ENCODE data around the gene WIPF1. TPM values are rescaled to one million over a fixed set of nuclear protein-coding genes. Genes with fewer than 3 reads are reported as not detected.

WIPF1 gene
- total RNA-seq, 6 experiments from 2014 or later = 5.0 to 15.3 (median 7.1) TPM

GRCh38 chr2:174545240-174545639 is 52.4 kb downstream of the WIPF1 start:
- H3K36me3 ChIP-seq = no peaks in the 10 kb centered on the region
- no peak overlapping the region for H3K4me3 ChIP-seq
- no peaks in the 10 kb centered on the region for H3K9me3 ChIP-seq
- TF ChIP-seq POLR2A (IDR thresholded peaks at IDR 0.05) (no peak), CTCF (IDR thresholded peaks at IDR 0.05) (no peak)
- WGBS (ENCODE audit: insufficient coverage, low coverage, low lambda C conversion rate, missing lambda C conversion rate) = 86% methylated on average over 3 of the region's 3 CpGs
- intact Hi-C loops (cut with DNase I) = no loop called here
- H3K27me3 ChIP-seq = no peaks in the 10 kb centered on the region
- no peaks in the 10 kb centered on the region for H3K4me1 ChIP-seq
- no peak for ATAC-seq
- DNase-seq = no peak
- no peak overlapping the region for H3K27ac ChIP-seq

DNA sequence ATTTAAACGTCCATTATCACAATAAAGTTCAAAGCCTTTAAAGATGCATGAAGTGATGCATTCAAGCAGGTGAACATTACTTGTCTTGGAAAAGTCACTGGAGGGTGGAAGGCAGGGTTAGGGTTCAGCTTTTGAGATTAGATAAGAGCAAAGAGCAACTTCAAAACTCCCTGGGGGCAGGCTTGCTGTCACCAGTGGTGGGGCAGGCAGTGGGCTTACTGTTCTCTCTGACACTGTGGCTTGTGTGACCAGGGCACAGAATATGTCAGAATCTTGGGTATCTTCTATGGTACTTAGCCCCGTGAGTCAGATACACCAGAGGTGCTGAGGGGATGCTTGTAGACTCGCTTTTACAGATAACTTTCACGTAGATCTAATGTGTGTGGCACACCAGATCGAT is 52.8 kb downstream of the WIPF1 start:
- no peaks in the 10 kb centered on the region for H3K4me1 ChIP-seq
- TF ChIP-seq CTCF (IDR thresholded peaks at IDR 0.05) (no peak), POLR2A (IDR thresholded peaks at IDR 0.05) (no peak)
- no peak overlapping the region for H3K27ac ChIP-seq
- ATAC-seq (no peak), DNase-seq (no peak)
- intact Hi-C loops (cut with DNase I) = no loop called here
- H3K36me3 ChIP-seq = no peaks in the 10 kb centered on the region
- H3K9me3 ChIP-seq = no peaks in the 10 kb centered on the region
- WGBS (ENCODE audit: insufficient coverage, low coverage, low lambda C conversion rate, missing lambda C conversion rate) = 63% methylated on average over 2 of the region's 5 CpGs
- H3K27me3 ChIP-seq = no peaks in the 10 kb centered on the region
- H3K4me3 ChIP-seq = no peak overlapping the region

DNA sequence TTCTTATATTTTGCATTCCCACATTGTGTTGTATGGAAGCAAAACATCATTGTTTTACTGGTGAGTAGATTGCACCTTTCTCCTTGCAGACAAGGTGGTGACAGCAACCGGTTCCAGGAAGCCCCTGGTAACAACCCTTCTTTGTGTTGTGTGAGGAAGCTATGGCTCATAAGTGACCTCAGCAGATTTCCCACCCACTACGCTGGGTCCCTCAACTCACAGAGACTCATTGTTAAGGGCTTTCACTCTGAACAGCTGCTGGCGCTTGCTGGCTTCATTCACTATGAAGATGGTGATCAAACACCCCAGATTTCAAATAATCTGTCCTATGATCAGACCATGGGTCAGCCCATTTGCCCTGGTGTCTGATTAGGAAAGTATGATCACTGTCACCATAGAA is 53.4 kb downstream of the WIPF1 start:
- ATAC-seq (no peak), DNase-seq (no peak)
- Histone ChIP-seq H3K4me3 (no peak overlapping the region), H3K27ac (no peak overlapping the region), H3K36me3 (no peaks in the 10 kb centered on the region), H3K9me3 (no peaks in the 10 kb centered on the region), H3K27me3 (no peaks in the 10 kb centered on the region), H3K4me1 (no peaks in the 10 kb centered on the region)
- WGBS (ENCODE audit: insufficient coverage, low coverage, low lambda C conversion rate, missing lambda C conversion rate) = 90% methylated on average over 2 of the region's 3 CpGs
- TF ChIP-seq CTCF (IDR thresholded peaks at IDR 0.05) (no peak), POLR2A (IDR thresholded peaks at IDR 0.05) (no peak)
- intact Hi-C loops (cut with DNase I) = no loop called here

- no peaks in the 10 kb centered on the region for H3K4me1 ChIP-seq
- DNase-seq = no peak
- 51% methylated on average over 5 of the region's 5 CpGs for WGBS (ENCODE audit: insufficient coverage, low coverage, low lambda C conversion rate, missing lambda C conversion rate)
- H3K9me3 ChIP-seq = no peaks in the 10 kb centered on the region
- no peaks in the 10 kb centered on the region for H3K27me3 ChIP-seq
- H3K36me3 ChIP-seq = no peaks in the 10 kb centered on the region
- TF ChIP-seq POLR2A (IDR thresholded peaks at IDR 0.05) = no peak
- no peak for TF ChIP-seq CTCF (IDR thresholded peaks at IDR 0.05)
- no peak for ATAC-seq
- intact Hi-C loops (cut with DNase I) = no loop called here
- H3K27ac ChIP-seq = no peak overlapping the region
- no peak overlapping the region for H3K4me3 ChIP-seq
These were observed 56.7 kb downstream of the WIPF1 start for GRCh38 chr2:174540893-174541292.
